Kidney (tissue), 14 donors: ENCODE data around the gene CPT1B. TPM values are rescaled to one million over a fixed set of nuclear protein-coding genes. Genes with fewer than 3 reads are reported as not detected.
A peak's percentile ranks its signal among the peaks of the same experiment; 100 is the strongest.
"Not testable (repeated sequence)": the region's sequence is repeated elsewhere in the genome, so short reads cannot be mapped to it uniquely, and the experiment has no call there.

ENCODE experiments used
- DNase-seq, 5 donors: peaks; one replicate each; pipeline ENCODE4 v3.0.0-alpha.2; 2013 to 2020
- FAIRE-seq: peaks from 2 replicates; lab custom pipeline; 2012; peaks lifted over from hg19 to GRCh38; lab: Jason Lieb, UNC
- H3K27ac ChIP-seq, 2 donors: one replicate each; pipeline ENCODE4 v1.7.0; 2013; ENCODE audit warnings: low read depth in 2 of 2, low read length in 2 of 2, inconsistent platforms in 1 of 2
- H3K27me3 ChIP-seq: one replicate; pipeline ENCODE4 v1.7.1; 2013; ENCODE audit warnings: low read length, inconsistent platforms; ENCODE audit not compliant: control insufficient read depth, insufficient read depth
- H3K36me3 ChIP-seq, 3 donors: one replicate each; pipeline versions ENCODE4 v1.7.0 to v1.7.1; 2013; ENCODE audit warnings: low read length in 3 of 3, control low read depth in 1 of 3, inconsistent platforms in 1 of 3; ENCODE audit not compliant: insufficient read depth in 3 of 3, control insufficient read depth in 2 of 3
- H3K4me1 ChIP-seq, 3 donors: one replicate each; pipeline versions ENCODE4 v1.7.0 to v1.7.1; 2013; ENCODE audit warnings: low read length in 3 of 3, inconsistent platforms in 1 of 3, low read depth in 1 of 3; ENCODE audit not compliant: control insufficient read depth in 2 of 3, insufficient read depth in 2 of 3
- H3K4me3 ChIP-seq, 3 donors: one replicate each; pipeline versions ENCODE4 v1.7.0 to v1.8.1; 2013; ENCODE audit warnings: low read length in 3 of 3, control low read depth in 1 of 3, inconsistent platforms in 1 of 3
- H3K9ac ChIP-seq, 3 donors: one replicate each; pipeline versions ENCODE4 v1.7.0 to v1.7.1; 2013; ENCODE audit warnings: low read length in 3 of 3, control low read depth in 1 of 3, inconsistent platforms in 1 of 3
- H3K9me3 ChIP-seq, 3 donors: one replicate each; pipeline versions ENCODE4 v1.7.0 to v1.7.1; 2013; ENCODE audit warnings: low read length in 3 of 3, control low read depth in 1 of 3, inconsistent platforms in 1 of 3; ENCODE audit not compliant: control insufficient read depth in 2 of 3, insufficient read depth in 1 of 3
- CTCF ChIP-seq: IDR thresholded peaks from 3 replicates; pipeline ENCODE4 v1.5.1; 2012; ENCODE audit warnings: mild to moderate bottlenecking, moderate library complexity, borderline replicate concordance; ENCODE audit not compliant: insufficient read depth; ENCODE audit errors: extremely low read depth
- intact Hi-C: fragments of 100-400 bp; cut with DNase I; formaldehyde crosslinking; loops from one replicate; pipeline ENCODE4 v1.11.1; 2022
- polyA plus RNA-seq: library from polyadenylated mRNA; stranded (reverse); fragments of 350-450 nt; fragmentation: Illumina TruSeq; extraction: RNeasy Lipid Tissue Mini Kit (QIAGEN cat#74804); gene quantifications from one replicate; pipeline ENCODE4 v1.2.3, GENCODE V29; 2014; ENCODE audit warnings: low read depth, low replicate concordance; ENCODE audit not compliant: insufficient read depth
- total RNA-seq: library from RNA; stranded (reverse); fragmentation: NEBNext Ultra II Directional; extraction: Animal tissue kit (Norgen Biotek cat#: 25700); gene quantifications from one replicate; pipeline ENCODE4 v1.2.1, GENCODE V29; 2021
- donor health status: control.
- donor health status: control.
- donor health status: control.
- donor health status: control.
- donor health status: control.
- donor health status: DM: yes; HTN: yes; CAD: no.
- donor health status: Normal renal cell carcinoma (clear cell type).

The CPT1B gene
- total and polyA plus RNA-seq, 2 donors from 2014 or later = 20.6 to 34.3 TPM

- Histone ChIP-seq H3K9me3 (no peaks in the 10 kb centered on the region), H3K27me3 (no peaks in the 10 kb centered on the region), H3K27ac (no peak overlapping the region), H3K36me3 (peaks cover 0 to 14% (median 12%) of the 10 kb centered on the region in 3 donors), H3K4me1 (peaks cover 0 to 12% (median 11%) of the 10 kb centered on the region in 3 donors), H3K9ac (no peak overlapping the region), H3K4me3 (no peak overlapping the region)
- intact Hi-C loops = no loop called here
- no peak for FAIRE-seq
- peak in 1 of 5 donors; percentile 44 for DNase-seq
- no peak for TF ChIP-seq CTCF
Observed at GRCh38 chr22:50521710-50522109, 56.5 kb downstream of the CPT1B start.

GRCh38 chr22:50520826-50521453 lies 57.3 kb downstream of the CPT1B start:
- DNase-seq = peak in 1 of 5 donors; percentile 32
- H3K4me3 ChIP-seq = no peak overlapping the region
- no peaks in the 10 kb centered on the region for H3K9me3 ChIP-seq
- H3K9ac ChIP-seq = no peak overlapping the region
- TF ChIP-seq CTCF = no peak
- peaks cover 0 to 16% (median 12%) of the 10 kb centered on the region in 3 donors for H3K36me3 ChIP-seq
- H3K27ac ChIP-seq = no peak overlapping the region
- peaks cover 0 to 11% (median 9%) of the 10 kb centered on the region in 3 donors for H3K4me1 ChIP-seq
- H3K27me3 ChIP-seq = no peaks in the 10 kb centered on the region
- FAIRE-seq = no peak
- intact Hi-C loops = no loop called here

- H3K9ac ChIP-seq, DNase-seq, intact Hi-C loops, H3K27me3 ChIP-seq, FAIRE-seq, H3K4me3 ChIP-seq, H3K27ac ChIP-seq, H3K9me3 ChIP-seq: not testable (repeated sequence)
- H3K36me3 ChIP-seq = peaks cover 0 to 16% (median 12%) of the 10 kb centered on the region in 3 donors
- peaks cover 0 to 11% (median 9%) of the 10 kb centered on the region in 3 donors for H3K4me1 ChIP-seq
Observed at GRCh38 chr22:50520184-50520583, 58.0 kb downstream of the CPT1B start.

GRCh38 chr22:50519151-50519550 lies 59.1 kb downstream of the CPT1B start:
- Histone ChIP-seq H3K4me3 (no peak overlapping the region), H3K36me3 (peaks cover 0 to 16% (median 12%) of the 10 kb centered on the region in 3 donors), H3K9ac (no peak overlapping the region), H3K27ac (no peak overlapping the region), H3K4me1 (peaks cover 0 to 2% (median under 1%) of the 10 kb centered on the region in 3 donors), H3K9me3 (no peaks in the 10 kb centered on the region), H3K27me3 (no peaks in the 10 kb centered on the region)
- intact Hi-C loops = no loop called here
- no peak for TF ChIP-seq CTCF
- FAIRE-seq = no peak
- DNase-seq = no peak

Other genes starting within 250 kb of the CPT1B start
- gene PPP6R2, start 235.1 kb downstream of the CPT1B start, total RNA-seq = 53.8 TPM
- gene PPP6R2, start 235.1 kb downstream of the CPT1B start, polyA plus RNA-seq = 39.4 TPM
- gene SBF1, start 103.4 kb downstream of the CPT1B start, total RNA-seq = 73.9 TPM
- gene SBF1, start 103.4 kb downstream of the CPT1B start, polyA plus RNA-seq = 18.1 TPM
- gene ADM2, start 96.9 kb downstream of the CPT1B start, total RNA-seq = 8.0 TPM
- 10.6 TPM for gene ADM2, start 96.9 kb downstream of the CPT1B start, polyA plus RNA-seq
- 3.5 TPM for gene MIOX, start 91.6 kb downstream of the CPT1B start, total RNA-seq
- 455 TPM for gene MIOX, start 91.6 kb downstream of the CPT1B start, polyA plus RNA-seq
- 77.9 TPM for gene LMF2, start 70.7 kb downstream of the CPT1B start, total RNA-seq
- gene LMF2, start 70.7 kb downstream of the CPT1B start, polyA plus RNA-seq = 41.7 TPM
- gene NCAPH2, start 70.2 kb downstream of the CPT1B start, total RNA-seq = 41.5 TPM
- gene NCAPH2, start 70.2 kb downstream of the CPT1B start, polyA plus RNA-seq = 31.4 TPM
- 4.1 TPM for gene SCO2, start 52.8 kb downstream of the CPT1B start, total RNA-seq
- 1.1 TPM for gene SCO2, start 52.8 kb downstream of the CPT1B start, polyA plus RNA-seq
- gene TYMP, start 48.4 kb downstream of the CPT1B start, total RNA-seq = 163 TPM
- gene TYMP, start 48.4 kb downstream of the CPT1B start, polyA plus RNA-seq = 22.2 TPM
- 16.1 TPM for gene KLHDC7B, start 32.5 kb downstream of the CPT1B start, total RNA-seq
- 1.4 TPM for gene KLHDC7B, start 32.5 kb downstream of the CPT1B start, polyA plus RNA-seq
- not detected for gene SYCE3, start 15.5 kb downstream of the CPT1B start, total RNA-seq
- gene SYCE3, start 15.5 kb downstream of the CPT1B start, polyA plus RNA-seq = 4.6 TPM
- gene CHKB, start 4.4 kb upstream of the CPT1B start, total RNA-seq = 91.7 TPM
- 73.0 TPM for gene CHKB, start 4.4 kb upstream of the CPT1B start, polyA plus RNA-seq
- 1.1 TPM for gene MAPK8IP2, start 22.4 kb upstream of the CPT1B start, total RNA-seq
- 1.0 TPM for gene MAPK8IP2, start 22.4 kb upstream of the CPT1B start, polyA plus RNA-seq
- 53.0 TPM for gene ARSA, start 49.7 kb upstream of the CPT1B start, total RNA-seq
- 52.8 TPM for gene ARSA, start 49.7 kb upstream of the CPT1B start, polyA plus RNA-seq
- 40.5 TPM for gene SHANK3, start 94.4 kb upstream of the CPT1B start, total RNA-seq
- 8.8 TPM for gene SHANK3, start 94.4 kb upstream of the CPT1B start, polyA plus RNA-seq
- gene ACR, start 159.8 kb upstream of the CPT1B start, total RNA-seq = 1.6 TPM
- 1.0 TPM for gene ACR, start 159.8 kb upstream of the CPT1B start, polyA plus RNA-seq
- gene RABL2B, start 205.2 kb upstream of the CPT1B start, total RNA-seq = 43.5 TPM
- gene RABL2B, start 205.2 kb upstream of the CPT1B start, polyA plus RNA-seq = 26.2 TPM